PC-3 (cell line): ENCODE results near the gene THBS2.

Experiments
- CTCF ChIP-seq: fragments of 300-600 bp; sonication (generic); conservative IDR thresholded peaks from 2 replicates; pipeline ENCODE4 v1.5.1; 2017; ENCODE audit warnings: antibody characterized with exemption, low read depth, mild to moderate bottlenecking, low read length
- EZH2 ChIP-seq: fragments of 300-600 bp; sonication (generic); IDR thresholded peaks from one replicate; pipeline ENCODE4 v1.6.1; 2017; ENCODE audit warnings: antibody characterized with exemption, mild to moderate bottlenecking, low read length; ENCODE audit not compliant: unreplicated experiment

GRCh38 chr6:169236545-169236944 lies 17.1 kb downstream of the THBS2 start:
- TF ChIP-seq CTCF (no peak), EZH2 (no peak)
